ENCODE data around the gene HILPDA.
"Not testable (repeated sequence)": the region's sequence is repeated elsewhere in the genome, so short reads cannot be mapped to it uniquely, and the experiment has no call there.

HILPDA gene

DNA sequence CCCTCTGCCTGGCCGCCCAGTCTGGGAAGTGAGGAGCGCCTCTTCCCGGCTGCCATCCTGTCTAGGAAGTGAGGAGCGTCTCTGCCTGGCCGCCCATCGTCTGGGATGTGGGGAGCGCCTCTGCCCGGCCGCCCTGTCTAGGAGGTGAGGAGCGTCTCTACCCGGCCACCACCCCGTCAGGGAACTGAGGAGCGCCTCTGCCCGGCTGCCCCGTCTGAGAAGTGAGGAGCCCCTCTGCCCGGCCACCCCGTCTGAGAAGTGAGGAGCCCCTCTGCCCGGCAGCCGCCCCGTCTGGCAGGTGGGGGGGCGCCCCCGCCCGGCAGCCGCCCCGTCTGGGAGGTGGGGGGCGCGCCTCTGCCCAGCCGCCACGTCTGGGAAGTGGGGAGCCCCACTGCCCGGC is 7.7 kb downstream of the HILPDA start:
- not testable (repeated sequence) for DNase-seq (ENCODE audit: low spot score)

DNA sequence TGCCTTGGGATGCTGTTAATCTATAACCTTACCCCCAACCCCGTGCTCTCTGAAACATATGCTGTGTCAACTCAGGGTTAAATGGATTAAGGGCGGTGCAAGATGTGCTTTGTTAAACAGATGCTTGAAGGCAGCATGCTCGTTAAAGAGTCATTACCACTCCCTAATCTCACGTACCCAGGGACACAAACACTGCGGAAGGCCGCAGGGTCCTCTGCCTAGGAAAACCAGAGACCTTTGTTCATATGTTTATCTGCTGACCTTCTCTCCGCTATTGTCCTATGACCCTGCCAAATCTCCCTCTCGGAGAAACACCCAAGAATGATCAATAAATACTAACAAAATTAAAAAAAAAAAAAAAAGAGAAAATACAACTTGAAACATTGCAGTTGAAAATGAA is 8.3 kb downstream of the HILPDA start:
- not testable (repeated sequence) for DNase-seq (ENCODE audit: low spot score)

DNA sequence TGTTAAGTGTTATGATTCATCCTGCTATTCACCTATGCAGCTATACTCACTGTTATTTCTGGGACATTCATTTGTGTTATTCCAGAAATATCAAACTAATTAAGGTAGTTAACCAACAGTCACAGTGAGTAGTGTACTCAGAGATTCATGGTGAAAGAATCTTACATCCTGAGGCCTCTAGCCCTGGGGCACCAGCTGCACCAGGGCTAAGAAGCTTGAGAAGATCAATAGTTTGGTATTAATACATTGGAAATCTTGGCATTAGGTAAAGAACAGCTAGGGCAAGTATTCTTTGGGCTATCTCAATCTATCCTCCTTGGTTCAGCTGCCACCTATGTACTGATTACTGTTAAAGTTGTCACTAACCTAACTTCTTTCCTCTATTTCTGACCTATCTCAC is 11.2 kb downstream of the HILPDA start:
- DNase-seq (ENCODE audit: low spot score): not testable (repeated sequence)

DNA sequence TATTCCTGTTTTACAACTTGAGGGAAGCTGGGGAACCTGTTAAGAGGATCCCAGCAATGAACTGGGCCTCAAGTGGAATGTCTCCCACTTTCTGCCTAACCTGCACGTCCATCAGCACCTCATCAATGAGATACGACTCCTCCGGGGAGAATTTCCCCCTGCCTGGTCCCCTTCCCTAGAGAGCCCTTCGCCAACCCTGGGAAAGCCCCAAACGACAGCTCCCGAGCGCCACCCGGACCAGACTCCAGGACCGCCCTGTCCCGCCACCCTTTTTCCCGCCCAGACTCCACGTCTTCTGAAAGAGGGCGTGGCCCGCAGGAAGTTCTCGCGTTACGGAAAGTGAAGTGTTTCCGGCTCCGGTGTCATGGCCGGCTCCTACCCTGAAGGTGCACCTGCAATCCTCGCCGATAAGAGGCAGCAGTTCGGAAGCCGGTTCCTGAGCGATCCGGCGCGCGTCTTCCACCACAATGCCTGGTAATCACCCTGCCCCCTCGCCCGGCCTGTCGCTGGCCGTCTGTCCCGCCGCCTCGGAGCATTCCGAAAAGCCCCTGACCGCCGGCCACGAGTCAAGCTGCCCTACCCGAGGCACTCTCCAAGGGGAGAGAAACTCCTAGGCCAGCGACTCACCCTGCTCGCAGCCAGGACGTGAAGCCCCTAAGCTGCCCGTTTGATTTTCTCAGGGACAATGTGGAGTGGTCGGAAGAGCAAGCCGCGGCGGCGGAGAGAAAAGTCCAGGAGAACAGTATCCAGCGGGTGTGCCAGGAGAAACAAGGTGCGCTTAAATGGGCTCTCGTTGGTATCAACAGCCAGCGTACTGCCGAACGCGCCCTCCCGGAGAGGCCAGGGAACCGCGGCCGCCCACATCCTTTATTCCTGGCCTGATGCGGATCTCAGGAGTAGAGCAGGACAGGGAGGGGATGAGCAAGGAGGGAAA is 21.0 kb downstream of the HILPDA start, which contains the start of gene METTL2B:
METTL2B (plus strand) TSS at position 347 of the 934 bp plus-strand sequence; CDS start at position 365, 18 bp downstream.
- peak; percentile 99 for DNase-seq (ENCODE audit: low spot score)

DNA sequence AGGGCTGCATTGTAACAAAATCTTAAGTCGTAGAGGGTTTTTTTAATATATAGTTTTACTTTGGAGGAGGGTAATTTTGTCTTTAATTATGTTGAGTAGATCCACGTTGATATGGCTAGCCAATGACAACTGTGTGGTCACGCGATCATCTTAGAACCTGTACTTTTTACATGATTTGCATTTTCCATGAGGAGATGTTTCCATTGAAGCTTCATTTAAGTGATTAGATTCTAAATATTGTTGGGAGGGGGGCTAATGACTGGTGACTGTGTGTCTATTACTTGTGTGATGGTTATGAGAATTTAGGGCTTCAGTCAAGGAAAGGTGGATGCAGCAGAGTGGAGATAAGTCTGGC is 21.6 kb downstream of the HILPDA start:
- not testable (repeated sequence) for DNase-seq (ENCODE audit: low spot score)

DNA sequence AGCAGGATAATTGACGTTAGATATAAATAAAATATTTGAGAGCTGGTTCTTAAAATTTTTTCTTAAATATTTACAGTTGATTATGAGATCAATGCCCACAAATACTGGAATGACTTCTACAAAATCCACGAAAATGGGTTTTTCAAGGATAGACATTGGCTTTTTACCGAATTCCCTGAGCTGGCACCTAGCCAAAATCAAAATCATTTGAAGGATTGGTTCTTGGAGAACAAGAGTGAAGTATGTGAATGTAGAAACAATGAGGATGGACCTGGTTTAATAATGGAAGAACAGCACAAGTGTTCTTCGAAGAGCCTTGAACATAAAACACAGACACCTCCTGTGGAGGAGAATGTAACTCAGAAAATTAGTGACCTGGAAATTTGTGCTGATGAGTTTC is 23.4 kb downstream of the HILPDA start:
- DNase-seq (ENCODE audit: low spot score): not testable (repeated sequence)

DNA sequence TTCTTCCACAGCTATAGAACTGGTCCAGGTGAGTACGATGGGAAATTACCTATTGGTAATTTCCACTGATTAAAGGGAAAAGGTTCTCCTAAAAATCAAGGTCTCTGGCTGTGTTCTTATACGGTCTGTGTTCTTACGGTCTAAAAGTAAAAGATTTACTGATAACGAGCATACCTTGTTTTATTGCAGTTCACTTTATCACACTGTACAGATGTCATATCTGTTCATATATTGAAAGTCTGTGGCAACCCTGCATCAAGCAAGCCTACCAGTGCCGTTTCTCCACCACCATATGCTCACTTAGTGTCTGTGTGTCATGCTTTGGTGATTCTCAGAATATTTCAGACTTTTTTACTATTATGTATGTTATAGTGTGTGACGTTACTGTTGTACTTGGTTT is 32.5 kb downstream of the HILPDA start:
- DNase-seq (ENCODE audit: low spot score): not testable (repeated sequence)

DNA sequence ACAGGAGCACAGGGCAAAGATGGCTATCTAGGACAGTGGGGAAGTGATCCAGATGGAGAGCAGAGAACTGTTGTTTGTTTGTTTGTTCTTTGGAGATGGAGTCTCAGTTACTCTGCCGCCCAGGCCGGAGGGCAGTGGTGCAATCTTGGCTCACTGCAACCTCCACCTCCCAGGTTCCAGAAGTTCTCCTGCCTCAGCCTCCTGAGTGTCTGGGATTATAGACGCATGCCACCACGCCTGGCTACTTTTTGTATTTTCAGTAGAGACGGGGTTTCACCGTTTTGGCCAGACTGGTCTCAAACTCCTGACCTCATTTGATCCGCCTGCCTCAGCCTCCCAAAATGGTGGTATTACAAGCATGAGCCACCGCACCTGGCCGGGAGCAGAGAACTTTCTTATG is 41.7 kb downstream of the HILPDA start:
- DNase-seq (ENCODE audit: low spot score): no peak

DNA sequence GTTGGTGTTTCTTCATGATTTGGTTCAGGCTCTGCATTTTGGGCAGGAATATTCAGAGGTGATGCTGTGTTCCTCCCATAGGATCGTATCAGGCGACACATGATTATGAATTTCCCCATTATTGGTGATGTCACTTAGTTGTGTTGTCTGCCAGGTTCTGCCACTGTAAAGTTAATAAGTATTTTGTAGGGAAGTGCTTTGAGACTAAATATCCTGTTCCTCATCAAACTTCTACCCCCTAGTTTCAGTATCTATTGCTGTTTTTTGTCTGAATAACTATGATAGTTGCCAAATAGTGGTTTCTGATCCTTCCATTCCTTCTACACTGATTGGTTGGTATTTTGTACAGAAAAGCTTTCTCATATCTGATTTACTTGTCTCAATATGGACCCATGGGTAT is 49.7 kb downstream of the HILPDA start:
- DNase-seq (ENCODE audit: low spot score): not testable (repeated sequence)

DNA sequence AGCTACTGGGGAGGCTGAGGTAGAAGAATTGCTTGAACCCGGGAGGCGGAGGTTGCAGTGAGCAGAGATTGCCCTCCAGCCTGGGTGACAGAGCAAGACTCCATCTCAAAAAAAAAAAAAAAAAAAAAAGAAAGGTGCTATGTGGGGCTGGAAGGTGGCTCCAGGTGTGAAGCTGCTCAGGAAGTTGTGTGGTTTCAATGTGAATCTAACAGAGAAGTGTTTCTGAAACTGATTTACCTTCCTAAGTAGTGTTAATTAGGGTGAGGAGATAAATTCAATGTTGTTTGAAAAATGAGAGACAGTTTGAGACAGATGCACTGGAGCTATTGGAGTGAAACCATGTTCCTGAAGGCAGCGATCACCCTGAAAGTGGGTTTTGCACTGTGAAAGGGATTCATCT is 51.1 kb downstream of the HILPDA start:
- not testable (repeated sequence) for DNase-seq (ENCODE audit: low spot score)

DNA sequence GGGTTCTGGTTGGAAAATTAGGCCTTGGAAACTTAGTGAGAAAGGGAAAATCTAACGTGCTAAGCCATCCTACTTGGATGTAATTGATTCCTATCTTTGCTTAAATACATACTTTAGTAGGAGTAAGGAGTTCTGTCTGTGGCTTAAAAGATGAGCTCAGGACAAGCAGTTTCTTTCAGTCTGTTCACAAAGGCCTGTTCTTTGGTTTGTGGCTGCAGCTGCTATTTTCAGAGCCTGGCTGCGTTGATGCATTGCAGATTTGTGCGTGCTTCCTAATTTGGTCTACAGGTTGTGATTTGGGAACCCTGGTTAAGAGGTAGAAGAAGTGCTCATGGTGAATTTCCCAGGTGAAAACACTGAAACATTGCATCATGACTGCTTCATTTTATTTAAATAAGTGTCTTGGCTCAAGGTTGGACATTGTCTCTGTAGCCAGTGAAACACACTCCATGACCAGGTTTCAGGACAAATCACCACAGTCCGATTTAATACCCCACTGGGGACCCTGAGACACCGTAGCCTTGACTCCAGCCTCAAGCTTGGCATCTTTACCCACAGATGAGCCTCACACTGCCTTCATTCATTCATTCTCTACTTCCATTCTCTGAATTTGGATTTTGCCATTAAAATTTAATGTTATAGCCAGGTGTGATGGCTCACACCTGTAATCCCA is 51.8 kb downstream of the HILPDA start:
- DNase-seq (ENCODE audit: low spot score): not testable (repeated sequence)
